Right atrium auricular region (tissue), 2 donors: Measurements from ENCODE around the gene PCDHGA6. TPM values are rescaled to one million over a fixed set of nuclear protein-coding genes. Genes with fewer than 3 reads are reported as not detected.
"Not testable (repeated sequence)": the region's sequence is repeated elsewhere in the genome, so short reads cannot be mapped to it uniquely, and the experiment has no call there.

ENCODE experiments used
- DNase-seq: peaks from one replicate; pipeline ENCODE4 v3.0.0-alpha.2; 2019; ENCODE audit warnings: low spot score
- H3K27ac ChIP-seq, 2 donors: fragments of 200-600 bp; sonication (generic); 1 replicate in 1 of 2; 2 replicates in 1 of 2; pipeline ENCODE4 v1.5.1; 2016 to 2019
- H3K27me3 ChIP-seq, 2 donors: fragments of 200-600 bp; sonication (generic); one replicate each; pipeline versions ENCODE4 v1.5.1 to v1.6.0; 2017 to 2019
- H3K36me3 ChIP-seq: fragments of 200-600 bp; sonication (generic); one replicate; pipeline ENCODE4 v1.5.1; 2016
- H3K4me1 ChIP-seq, 2 donors: fragments of 200-600 bp; sonication (generic); one replicate each; pipeline versions ENCODE4 v1.5.1 to v1.6.0; 2017 to 2019
- H3K4me3 ChIP-seq, 2 donors: fragments of 200-600 bp; sonication (generic); 1 replicate in 1 of 2; 2 replicates in 1 of 2; pipeline ENCODE4 v1.5.1; 2017 to 2019; ENCODE audit warnings: mild to moderate bottlenecking in 1 of 2, moderate library complexity in 1 of 2
- H3K9me3 ChIP-seq, 2 donors: fragments of 200-600 bp; sonication (generic); one replicate each; pipeline ENCODE4 v1.5.1; 2019
- total RNA-seq, 2 donors: library from RNA; depleted of rRNA; stranded (reverse); fragments of >200 nt; gene quantifications; one replicate each; pipeline ENCODE4 v1.1.0, GENCODE V29; 2016
- TF ChIP-seq, protein P1 (sequence below), 2 donors: fragments of 200-600 bp; sonication (generic); IDR thresholded peaks; one replicate each; pipeline ENCODE4 v1.5.1; 2019; ENCODE audit warnings: antibody characterized with exemption in 2 of 2

The PCDHGA6 gene
- total RNA-seq, 2 donors from 2014 or later, result 4.7 to 5.3 TPM

DNA sequence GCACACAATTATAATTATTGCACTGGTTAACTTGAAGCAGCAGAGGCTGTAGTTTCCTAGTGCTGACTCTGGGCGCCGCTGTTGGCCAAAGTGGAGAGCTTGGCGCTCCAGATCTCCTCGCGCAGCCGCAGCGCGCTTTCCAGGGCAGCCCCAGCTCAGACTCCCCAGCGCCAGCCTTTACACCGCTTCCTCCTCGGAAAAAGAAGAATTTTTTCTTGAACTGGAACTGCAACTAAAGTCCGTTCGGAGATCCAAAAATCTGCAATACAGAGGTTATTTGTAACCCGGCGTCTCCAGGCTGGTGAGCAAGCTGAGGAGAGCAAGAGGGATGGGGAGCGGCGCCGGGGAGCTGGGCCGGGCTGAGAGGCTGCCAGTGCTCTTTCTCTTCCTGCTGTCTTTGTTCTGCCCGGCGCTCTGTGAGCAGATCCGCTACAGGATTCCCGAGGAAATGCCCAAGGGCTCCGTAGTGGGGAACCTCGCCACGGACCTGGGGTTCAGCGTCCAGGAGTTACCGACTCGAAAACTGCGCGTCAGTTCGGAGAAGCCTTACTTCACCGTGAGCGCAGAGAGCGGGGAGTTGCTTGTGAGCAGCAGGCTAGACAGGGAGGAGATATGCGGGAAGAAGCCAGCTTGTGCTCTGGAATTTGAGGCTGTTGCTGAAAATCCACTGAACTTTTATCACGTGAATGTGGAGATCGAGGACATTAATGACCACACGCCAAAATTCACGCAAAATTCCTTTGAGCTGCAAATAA lies 14.0 kb downstream of the PCDHGA6 start, which contains the start of gene PCDHGB4:
PCDHGB4 (plus strand) TSS at position 142 of the 755 bp plus-strand sequence; CDS start at position 329, 187 bp downstream.
- H3K27ac ChIP-seq, H3K36me3 ChIP-seq, DNase-seq, H3K27me3 ChIP-seq, H3K4me1 ChIP-seq: not testable (repeated sequence)
- peaks cover 10 to 94% of the 10 kb centered on the region in 2 donors for H3K9me3 ChIP-seq
- TF ChIP-seq, protein P1, sequence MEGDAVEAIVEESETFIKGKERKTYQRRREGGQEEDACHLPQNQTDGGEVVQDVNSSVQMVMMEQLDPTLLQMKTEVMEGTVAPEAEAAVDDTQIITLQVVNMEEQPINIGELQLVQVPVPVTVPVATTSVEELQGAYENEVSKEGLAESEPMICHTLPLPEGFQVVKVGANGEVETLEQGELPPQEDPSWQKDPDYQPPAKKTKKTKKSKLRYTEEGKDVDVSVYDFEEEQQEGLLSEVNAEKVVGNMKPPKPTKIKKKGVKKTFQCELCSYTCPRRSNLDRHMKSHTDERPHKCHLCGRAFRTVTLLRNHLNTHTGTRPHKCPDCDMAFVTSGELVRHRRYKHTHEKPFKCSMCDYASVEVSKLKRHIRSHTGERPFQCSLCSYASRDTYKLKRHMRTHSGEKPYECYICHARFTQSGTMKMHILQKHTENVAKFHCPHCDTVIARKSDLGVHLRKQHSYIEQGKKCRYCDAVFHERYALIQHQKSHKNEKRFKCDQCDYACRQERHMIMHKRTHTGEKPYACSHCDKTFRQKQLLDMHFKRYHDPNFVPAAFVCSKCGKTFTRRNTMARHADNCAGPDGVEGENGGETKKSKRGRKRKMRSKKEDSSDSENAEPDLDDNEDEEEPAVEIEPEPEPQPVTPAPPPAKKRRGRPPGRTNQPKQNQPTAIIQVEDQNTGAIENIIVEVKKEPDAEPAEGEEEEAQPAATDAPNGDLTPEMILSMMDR (IDR thresholded peaks at IDR 0.05), result peak; percentile 42 to 70
- H3K4me3 ChIP-seq, result peak within 1 kb of the TSS; percentile 33 to 39

DNA sequence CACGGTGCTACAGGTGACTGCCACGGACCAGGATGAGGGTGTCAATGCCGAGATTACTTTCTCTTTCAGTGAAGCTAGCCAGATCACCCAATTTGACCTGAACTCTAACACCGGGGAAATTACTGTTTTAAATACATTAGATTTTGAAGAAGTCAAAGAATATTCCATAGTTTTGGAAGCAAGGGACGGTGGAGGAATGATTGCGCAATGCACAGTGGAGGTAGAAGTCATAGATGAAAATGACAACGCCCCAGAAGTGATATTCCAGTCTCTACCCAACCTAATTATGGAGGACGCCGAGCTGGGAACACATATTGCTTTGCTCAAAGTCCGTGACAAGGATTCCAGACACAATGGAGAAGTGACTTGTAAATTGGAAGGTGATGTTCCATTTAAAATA lies 15.0 kb downstream of the PCDHGA6 start:
- no peaks in the 10 kb centered on the region for H3K27me3 ChIP-seq
- H3K4me1 ChIP-seq, result no peaks in the 10 kb centered on the region
- no peak for DNase-seq
- TF ChIP-seq, protein P1 (IDR thresholded peaks at IDR 0.05), result no peak
- H3K4me3 ChIP-seq, result no peak overlapping the region
- H3K9me3 ChIP-seq, result peaks cover 10 to 94% of the 10 kb centered on the region in 2 donors
- peaks cover 7% of the 10 kb centered on the region for H3K36me3 ChIP-seq
- no peak overlapping the region for H3K27ac ChIP-seq

DNA sequence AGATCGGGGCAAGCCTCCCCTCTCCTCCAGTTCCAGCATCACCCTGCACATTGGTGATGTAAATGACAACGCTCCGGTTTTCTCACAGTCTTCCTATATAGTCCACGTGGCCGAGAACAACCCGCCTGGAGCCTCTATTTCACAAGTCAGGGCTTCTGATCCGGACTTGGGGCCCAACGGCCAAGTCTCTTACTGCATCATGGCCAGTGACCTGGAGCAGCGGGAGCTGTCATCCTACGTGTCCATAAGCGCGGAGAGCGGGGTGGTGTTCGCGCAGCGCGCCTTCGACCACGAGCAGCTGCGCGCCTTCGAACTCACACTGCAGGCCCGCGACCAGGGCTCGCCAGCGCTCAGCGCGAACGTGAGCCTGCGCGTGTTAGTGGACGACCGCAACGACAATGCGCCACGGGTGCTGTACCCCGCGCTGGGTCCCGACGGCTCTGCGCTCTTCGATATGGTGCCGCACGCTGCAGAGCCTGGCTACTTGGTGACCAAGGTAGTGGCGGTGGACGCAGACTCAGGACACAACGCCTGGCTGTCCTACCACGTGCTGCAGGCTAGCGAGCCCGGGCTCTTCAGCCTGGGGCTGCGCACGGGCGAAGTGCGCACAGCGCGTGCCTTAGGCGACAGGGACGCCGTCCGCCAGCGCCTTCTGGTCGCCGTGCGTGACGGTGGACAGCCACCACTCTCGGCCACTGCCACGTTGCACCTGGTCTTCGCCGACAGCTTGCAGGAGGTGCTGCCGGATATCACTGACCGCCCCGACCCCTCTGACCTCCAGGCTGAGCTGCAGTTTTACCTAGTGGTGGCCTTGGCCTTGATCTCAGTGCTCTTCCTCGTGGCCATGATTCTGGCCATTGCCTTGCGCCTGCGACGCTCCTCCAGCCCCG lies 15.7 kb downstream of the PCDHGA6 start:
- H3K4me1 ChIP-seq, result no peaks in the 10 kb centered on the region
- H3K27me3 ChIP-seq, result no peaks in the 10 kb centered on the region
- TF ChIP-seq, protein P1 (IDR thresholded peaks at IDR 0.05), result no peak
- peaks cover 10 to 94% of the 10 kb centered on the region in 2 donors for H3K9me3 ChIP-seq
- H3K4me3 ChIP-seq, result no peak overlapping the region
- no peak for DNase-seq
- H3K36me3 ChIP-seq, result peaks cover 7% of the 10 kb centered on the region
- H3K27ac ChIP-seq, result no peak overlapping the region

DNA sequence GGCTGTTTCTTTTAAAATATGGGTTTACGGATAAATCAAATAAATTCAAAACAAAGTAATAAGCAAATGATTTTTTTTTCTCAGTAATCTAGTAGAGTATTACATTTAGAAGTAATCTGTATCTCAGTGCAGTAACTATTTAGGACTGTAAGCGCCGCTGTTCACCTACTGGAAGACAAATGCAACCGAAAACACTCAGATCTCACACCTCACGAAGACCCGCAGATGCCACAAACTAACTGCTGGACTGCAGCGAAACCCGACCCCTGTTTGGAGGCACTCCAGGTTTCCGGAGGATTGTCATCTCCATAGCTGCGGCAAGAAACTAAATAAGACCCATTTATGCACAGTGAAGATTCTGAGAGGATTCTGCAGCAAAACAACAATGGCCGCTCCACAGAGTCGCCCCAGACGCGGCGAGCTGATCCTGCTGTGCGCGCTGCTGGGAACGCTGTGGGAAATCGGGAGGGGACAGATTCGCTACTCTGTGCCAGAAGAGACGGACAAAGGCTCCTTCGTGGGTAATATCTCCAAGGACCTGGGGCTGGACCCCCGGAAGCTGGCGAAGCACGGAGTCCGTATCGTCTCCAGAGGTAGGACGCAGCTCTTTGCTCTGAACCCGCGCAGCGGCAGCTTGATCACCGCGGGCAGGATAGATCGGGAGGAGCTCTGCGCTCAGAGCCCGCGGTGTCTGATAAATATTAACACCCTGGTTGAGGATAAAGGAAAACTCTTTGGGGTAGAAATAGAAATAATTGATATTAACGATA lies 18.9 kb downstream of the PCDHGA6 start, which contains the start of gene PCDHGA8:
PCDHGA8 (plus strand) TSS at position 205 of the 770 bp plus-strand sequence; CDS start at position 386, 181 bp downstream.
- TF ChIP-seq, protein P1 (IDR thresholded peaks at IDR 0.05), result no peak
- Histone ChIP-seq H3K9me3 (peaks cover 10 to 88% of the 10 kb centered on the region in 2 donors), H3K36me3 (peaks cover 3% of the 10 kb centered on the region), H3K27me3 (no peaks in the 10 kb centered on the region), H3K4me1 (no peaks in the 10 kb centered on the region), H3K27ac (no peak within 1 kb of the TSS), H3K4me3 (no peak within 1 kb of the TSS)
- no peak for DNase-seq

DNA sequence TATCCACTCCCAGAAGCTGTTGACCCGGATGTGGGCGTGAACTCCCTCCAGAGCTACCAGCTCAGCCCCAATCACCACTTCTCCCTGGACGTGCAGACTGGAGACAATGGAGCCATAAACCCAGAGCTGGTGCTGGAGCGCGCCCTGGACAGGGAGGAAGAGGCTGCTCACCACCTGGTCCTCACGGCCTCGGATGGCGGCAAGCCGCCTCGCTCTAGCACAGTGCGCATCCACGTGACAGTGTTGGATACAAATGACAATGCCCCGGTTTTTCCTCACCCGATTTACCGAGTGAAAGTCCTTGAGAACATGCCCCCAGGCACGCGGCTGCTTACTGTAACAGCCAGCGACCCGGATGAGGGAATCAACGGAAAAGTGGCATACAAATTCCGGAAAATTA lies 19.6 kb downstream of the PCDHGA6 start:
- no peak for DNase-seq
- Histone ChIP-seq H3K27me3 (no peaks in the 10 kb centered on the region), H3K4me1 (no peaks in the 10 kb centered on the region), H3K4me3 (no peak overlapping the region), H3K9me3 (peaks cover 10 to 86% of the 10 kb centered on the region in 2 donors), H3K36me3 (peaks cover 3% of the 10 kb centered on the region), H3K27ac (no peak overlapping the region)
- TF ChIP-seq, protein P1 (IDR thresholded peaks at IDR 0.05), result no peak

DNA sequence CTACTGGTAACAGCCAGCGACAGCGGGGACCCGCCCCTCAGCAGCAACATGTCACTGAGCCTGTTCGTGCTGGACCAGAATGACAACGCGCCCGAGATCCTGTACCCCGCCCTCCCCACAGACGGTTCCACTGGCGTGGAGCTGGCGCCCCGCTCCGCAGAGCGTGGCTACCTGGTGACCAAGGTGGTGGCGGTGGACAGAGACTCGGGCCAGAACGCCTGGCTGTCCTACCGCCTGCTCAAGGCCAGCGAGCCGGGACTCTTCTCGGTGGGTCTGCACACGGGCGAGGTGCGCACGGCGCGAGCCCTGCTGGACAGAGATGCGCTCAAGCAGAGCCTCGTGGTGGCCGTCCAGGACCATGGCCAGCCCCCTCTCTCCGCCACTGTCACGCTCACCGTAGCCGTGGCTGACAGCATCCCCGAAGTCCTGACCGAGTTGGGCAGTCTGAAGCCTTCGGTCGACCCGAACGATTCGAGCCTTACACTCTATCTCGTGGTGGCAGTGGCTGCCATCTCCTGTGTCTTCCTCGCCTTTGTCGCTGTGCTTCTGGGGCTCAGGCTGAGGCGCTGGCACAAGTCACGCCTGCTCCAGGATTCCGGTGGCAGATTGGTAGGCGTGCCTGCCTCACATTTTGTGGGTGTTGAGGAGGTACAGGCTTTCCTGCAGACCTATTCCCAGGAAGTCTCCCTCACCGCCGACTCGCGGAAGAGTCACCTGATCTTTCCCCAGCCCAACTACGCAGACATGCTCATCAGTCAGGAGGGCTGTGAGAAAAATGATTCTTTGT lies 20.9 kb downstream of the PCDHGA6 start:
- H3K9me3 ChIP-seq, result peaks cover 6 to 85% of the 10 kb centered on the region in 2 donors
- H3K27me3 ChIP-seq, H3K36me3 ChIP-seq, DNase-seq, H3K4me3 ChIP-seq, H3K4me1 ChIP-seq, H3K27ac ChIP-seq: not testable (repeated sequence)
